HepG2 (cell line): ENCODE data around the gene ACACA.

Source experiments
- MXD1 ChIP-seq: sonication (generic); formaldehyde crosslinking; IDR thresholded peaks from 2 replicates; pipeline ENCODE4 v1.4.0; 2020; ENCODE audit warnings: mild to moderate bottlenecking, missing genetic modification reagents
- MXI1 ChIP-seq: IDR thresholded peaks from 3 replicates; pipeline ENCODE4 v1.6.1; 2012; ENCODE audit warnings: low read depth, low read length, inconsistent platforms, borderline replicate concordance
- NFE2 ChIP-seq: sonication (generic); formaldehyde crosslinking; IDR thresholded peaks from 2 replicates; pipeline ENCODE4 v1.4.0; 2020; ENCODE audit warnings: missing genetic modification reagents
- ZKSCAN1 ChIP-seq: fragments of 150-350 bp; IDR thresholded peaks from 2 replicates; pipeline ENCODE4 v1.6.1; 2014; ENCODE audit warnings: low read length
- TF ChIP-seq, protein P1 (sequence below), 2 experiments: fragments of 450-650 bp in 1 of 2; sonication (generic) in 1 of 2; formaldehyde crosslinking; IDR thresholded peaks; 2 replicates each; pipeline versions ENCODE4 v1.5.0 to v1.8.0; 2020 to 2022; ENCODE audit warnings: mild to moderate bottlenecking in 1 of 2, missing genetic modification reagents in 1 of 2
- TF ChIP-seq, protein P2 (sequence below): sonication (generic); formaldehyde crosslinking; IDR thresholded peaks from 2 replicates; pipeline ENCODE4 v1.4.0; 2020; ENCODE audit warnings: missing genetic modification reagents, mild to moderate bottlenecking, borderline replicate concordance

- TF ChIP-seq, protein P1, sequence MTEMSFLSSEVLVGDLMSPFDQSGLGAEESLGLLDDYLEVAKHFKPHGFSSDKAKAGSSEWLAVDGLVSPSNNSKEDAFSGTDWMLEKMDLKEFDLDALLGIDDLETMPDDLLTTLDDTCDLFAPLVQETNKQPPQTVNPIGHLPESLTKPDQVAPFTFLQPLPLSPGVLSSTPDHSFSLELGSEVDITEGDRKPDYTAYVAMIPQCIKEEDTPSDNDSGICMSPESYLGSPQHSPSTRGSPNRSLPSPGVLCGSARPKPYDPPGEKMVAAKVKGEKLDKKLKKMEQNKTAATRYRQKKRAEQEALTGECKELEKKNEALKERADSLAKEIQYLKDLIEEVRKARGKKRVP (CRISPR knock-in tag; IDR thresholded peaks at IDR 0.05) = no peak
- TF ChIP-seq ZKSCAN1 (no peak), NFE2 (no peak), MXI1 (no peak), MXD1 (CRISPR knock-in tag) (no peak)
- TF ChIP-seq, protein P2, sequence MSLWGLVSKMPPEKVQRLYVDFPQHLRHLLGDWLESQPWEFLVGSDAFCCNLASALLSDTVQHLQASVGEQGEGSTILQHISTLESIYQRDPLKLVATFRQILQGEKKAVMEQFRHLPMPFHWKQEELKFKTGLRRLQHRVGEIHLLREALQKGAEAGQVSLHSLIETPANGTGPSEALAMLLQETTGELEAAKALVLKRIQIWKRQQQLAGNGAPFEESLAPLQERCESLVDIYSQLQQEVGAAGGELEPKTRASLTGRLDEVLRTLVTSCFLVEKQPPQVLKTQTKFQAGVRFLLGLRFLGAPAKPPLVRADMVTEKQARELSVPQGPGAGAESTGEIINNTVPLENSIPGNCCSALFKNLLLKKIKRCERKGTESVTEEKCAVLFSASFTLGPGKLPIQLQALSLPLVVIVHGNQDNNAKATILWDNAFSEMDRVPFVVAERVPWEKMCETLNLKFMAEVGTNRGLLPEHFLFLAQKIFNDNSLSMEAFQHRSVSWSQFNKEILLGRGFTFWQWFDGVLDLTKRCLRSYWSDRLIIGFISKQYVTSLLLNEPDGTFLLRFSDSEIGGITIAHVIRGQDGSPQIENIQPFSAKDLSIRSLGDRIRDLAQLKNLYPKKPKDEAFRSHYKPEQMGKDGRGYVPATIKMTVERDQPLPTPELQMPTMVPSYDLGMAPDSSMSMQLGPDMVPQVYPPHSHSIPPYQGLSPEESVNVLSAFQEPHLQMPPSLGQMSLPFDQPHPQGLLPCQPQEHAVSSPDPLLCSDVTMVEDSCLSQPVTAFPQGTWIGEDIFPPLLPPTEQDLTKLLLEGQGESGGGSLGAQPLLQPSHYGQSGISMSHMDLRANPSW = no peak
Observed at GRCh38 chr17:37239690-37240334, 166.8 kb downstream of the ACACA start.
